Mammary epithelial cell (primary cell): ENCODE data around the gene TERB2.
"Not testable (repeated sequence)": the region's sequence is repeated elsewhere in the genome, so short reads cannot be mapped to it uniquely, and the experiment has no call there.

Experiments used
- EZH2 ChIP-seq: IDR thresholded peaks from 2 replicates; pipeline ENCODE4 v1.6.1; 2012; ENCODE audit warnings: low read length, inconsistent platforms, borderline replicate concordance
- TF ChIP-seq, protein P1 (sequence below), 2 donors: IDR thresholded peaks in 1 of 2; conservative IDR thresholded peaks in 1 of 2; 2 replicates each; pipeline ENCODE4 v1.5.1; 2011 to 2012; ENCODE audit warnings: inconsistent platforms in 2 of 2, low read length in 2 of 2, mild to moderate bottlenecking in 2 of 2, control low read depth in 1 of 2, low read depth in 1 of 2; ENCODE audit not compliant: insufficient read depth in 1 of 2; ENCODE audit errors: extremely low read depth in 1 of 2

DNA sequence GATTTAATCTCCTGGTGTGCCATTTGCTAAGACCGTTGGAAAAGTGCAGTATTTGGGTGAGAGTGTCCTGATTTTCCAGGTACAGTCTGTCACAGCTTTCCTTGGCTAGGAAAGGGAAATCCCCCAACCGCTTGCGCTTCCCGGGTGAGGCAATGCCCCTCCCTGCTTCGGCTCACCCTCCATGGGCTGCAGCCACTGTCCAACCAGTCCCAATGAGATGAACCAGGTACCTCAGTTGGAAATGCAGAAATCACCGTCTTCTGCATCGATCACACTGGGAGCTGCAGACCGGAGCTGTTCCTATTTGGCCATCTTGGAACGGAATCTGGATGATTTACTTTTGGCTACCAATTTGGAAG is 64.4 kb downstream of the TERB2 start:
- TF ChIP-seq, protein P1, sequence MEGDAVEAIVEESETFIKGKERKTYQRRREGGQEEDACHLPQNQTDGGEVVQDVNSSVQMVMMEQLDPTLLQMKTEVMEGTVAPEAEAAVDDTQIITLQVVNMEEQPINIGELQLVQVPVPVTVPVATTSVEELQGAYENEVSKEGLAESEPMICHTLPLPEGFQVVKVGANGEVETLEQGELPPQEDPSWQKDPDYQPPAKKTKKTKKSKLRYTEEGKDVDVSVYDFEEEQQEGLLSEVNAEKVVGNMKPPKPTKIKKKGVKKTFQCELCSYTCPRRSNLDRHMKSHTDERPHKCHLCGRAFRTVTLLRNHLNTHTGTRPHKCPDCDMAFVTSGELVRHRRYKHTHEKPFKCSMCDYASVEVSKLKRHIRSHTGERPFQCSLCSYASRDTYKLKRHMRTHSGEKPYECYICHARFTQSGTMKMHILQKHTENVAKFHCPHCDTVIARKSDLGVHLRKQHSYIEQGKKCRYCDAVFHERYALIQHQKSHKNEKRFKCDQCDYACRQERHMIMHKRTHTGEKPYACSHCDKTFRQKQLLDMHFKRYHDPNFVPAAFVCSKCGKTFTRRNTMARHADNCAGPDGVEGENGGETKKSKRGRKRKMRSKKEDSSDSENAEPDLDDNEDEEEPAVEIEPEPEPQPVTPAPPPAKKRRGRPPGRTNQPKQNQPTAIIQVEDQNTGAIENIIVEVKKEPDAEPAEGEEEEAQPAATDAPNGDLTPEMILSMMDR (conservative IDR thresholded peaks at IDR 0.05 in 1 of 2, IDR thresholded peaks at IDR 0.05 in 1 of 2; ENCODE audit: extremely low read depth in 1 of 2, insufficient read depth in 1 of 2, low read depth in 1 of 2, low read length in 2 of 2): not testable (repeated sequence)
- not testable (repeated sequence) for TF ChIP-seq EZH2
